Smooth muscle cell (in vitro differentiated cells): ENCODE results near the gene COL27A1. TPM values are rescaled to one million over a fixed set of nuclear protein-coding genes. Genes with fewer than 3 reads are reported as not detected.

Experiments
- DNase-seq: peaks from one replicate; lab custom pipeline; 2025; ENCODE audit not compliant: unreplicated experiment; lab: John Stamatoyannopoulos, UW
- H2AFZ ChIP-seq: fragments of 200-600 bp; sonication (generic); 2 replicates; pipeline ENCODE4 v1.6.0; 2016; ENCODE audit warnings: antibody characterized with exemption, low read depth, mild to moderate bottlenecking
- H3F3A ChIP-seq: fragments of 200-600 bp; sonication (generic); 2 replicates; pipeline ENCODE4 v1.6.0; 2017; ENCODE audit warnings: antibody characterized with exemption, low read depth
- H3K27ac ChIP-seq: fragments of 200-600 bp; sonication (generic); 2 replicates; pipeline ENCODE4 v1.5.1; 2016; ENCODE audit warnings: low read depth, mild to moderate bottlenecking
- H3K27me3 ChIP-seq: fragments of 200-600 bp; sonication (generic); 2 replicates; pipeline ENCODE4 v1.6.1; 2016; ENCODE audit warnings: low read depth, mild to moderate bottlenecking
- H3K36me3 ChIP-seq: fragments of 200-600 bp; sonication (generic); 2 replicates; pipeline ENCODE4 v1.5.1; 2016; ENCODE audit warnings: low read depth
- H3K4me1 ChIP-seq: fragments of 200-600 bp; sonication (generic); 2 replicates; pipeline ENCODE4 v1.5.1; 2016; ENCODE audit warnings: low read depth
- H3K4me2 ChIP-seq: fragments of 200-600 bp; sonication (generic); 2 replicates; pipeline ENCODE4 v1.6.0; 2016; ENCODE audit warnings: mild to moderate bottlenecking
- H3K4me3 ChIP-seq: fragments of 200-600 bp; sonication (generic); 2 replicates; pipeline ENCODE4 v1.5.1; 2016; ENCODE audit warnings: mild to moderate bottlenecking
- H3K79me2 ChIP-seq: fragments of 200-600 bp; sonication (generic); 2 replicates; pipeline ENCODE4 v1.6.0; 2016; ENCODE audit warnings: low read depth, mild to moderate bottlenecking
- H3K9ac ChIP-seq: fragments of 200-600 bp; sonication (generic); 2 replicates; pipeline ENCODE4 v1.6.0; 2016; ENCODE audit warnings: low read depth
- H3K9me3 ChIP-seq: fragments of 200-600 bp; sonication (generic); replicated peaks from 2 replicates; pipeline ENCODE4 v1.5.1; 2016; ENCODE audit warnings: low read depth
- H4K20me1 ChIP-seq: fragments of 200-600 bp; sonication (generic); 2 replicates; pipeline ENCODE4 v1.6.0; 2016; ENCODE audit warnings: low read depth
- WGBS: methylation state at CpG from one replicate; pipeline ENCODE4 v1.1.7; 2016; ENCODE audit warnings: low lambda C conversion rate; 5-methylcytosine and 5-hydroxymethylcytosine counted together
- polyA plus RNA-seq: library from polyadenylated mRNA; unstranded; fragments of >200 nt; fragmentation: Nextera tagmentation; extraction: Ambion mirVana; gene quantifications from 2 replicates; pipeline ENCODE4 v1.2.1, GENCODE V29; 2016
- total RNA-seq: library from RNA; depleted of rRNA; stranded (reverse); fragments of >200 nt; gene quantifications from 2 replicates; pipeline ENCODE4 v1.2.3, GENCODE V29; 2014
- TF ChIP-seq, protein P1 (sequence below): fragments of 200-600 bp; sonication (generic); IDR thresholded peaks from 2 replicates; pipeline ENCODE4 v1.5.1; 2017; ENCODE audit warnings: borderline replicate concordance, mild to moderate bottlenecking, antibody characterized with exemption; ENCODE audit not compliant: insufficient read depth, poor library complexity, severe bottlenecking

COL27A1 gene
- total and polyA plus RNA-seq, 2 experiments from 2014 or later, result 18.1 to 19.9 TPM

GRCh38 chr9:114230068-114230467 is 74.7 kb downstream of the COL27A1 start:
- Histone ChIP-seq H3K9ac (no peak overlapping the region), H3K4me2 (no peak overlapping the region), H3K4me3 (no peak overlapping the region), H3F3A (peaks cover under 1% of the 10 kb centered on the region), H3K9me3 (no peaks in the 10 kb centered on the region), H3K79me2 (no peaks in the 10 kb centered on the region), H3K27ac (no peak overlapping the region), H3K27me3 (no peaks in the 10 kb centered on the region), H4K20me1 (no peaks in the 10 kb centered on the region), H2AFZ (no peak overlapping the region), H3K36me3 (no peaks in the 10 kb centered on the region), H3K4me1 (peaks cover 8% of the 10 kb centered on the region)
- WGBS, result 61% methylated on average over 7 of the region's 8 CpGs
- TF ChIP-seq, protein P1, sequence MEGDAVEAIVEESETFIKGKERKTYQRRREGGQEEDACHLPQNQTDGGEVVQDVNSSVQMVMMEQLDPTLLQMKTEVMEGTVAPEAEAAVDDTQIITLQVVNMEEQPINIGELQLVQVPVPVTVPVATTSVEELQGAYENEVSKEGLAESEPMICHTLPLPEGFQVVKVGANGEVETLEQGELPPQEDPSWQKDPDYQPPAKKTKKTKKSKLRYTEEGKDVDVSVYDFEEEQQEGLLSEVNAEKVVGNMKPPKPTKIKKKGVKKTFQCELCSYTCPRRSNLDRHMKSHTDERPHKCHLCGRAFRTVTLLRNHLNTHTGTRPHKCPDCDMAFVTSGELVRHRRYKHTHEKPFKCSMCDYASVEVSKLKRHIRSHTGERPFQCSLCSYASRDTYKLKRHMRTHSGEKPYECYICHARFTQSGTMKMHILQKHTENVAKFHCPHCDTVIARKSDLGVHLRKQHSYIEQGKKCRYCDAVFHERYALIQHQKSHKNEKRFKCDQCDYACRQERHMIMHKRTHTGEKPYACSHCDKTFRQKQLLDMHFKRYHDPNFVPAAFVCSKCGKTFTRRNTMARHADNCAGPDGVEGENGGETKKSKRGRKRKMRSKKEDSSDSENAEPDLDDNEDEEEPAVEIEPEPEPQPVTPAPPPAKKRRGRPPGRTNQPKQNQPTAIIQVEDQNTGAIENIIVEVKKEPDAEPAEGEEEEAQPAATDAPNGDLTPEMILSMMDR, result no peak
- DNase-seq, result no peak

- WGBS, result 95% methylated on average over 6 of the region's 6 CpGs
- H4K20me1 ChIP-seq, result no peaks in the 10 kb centered on the region
These were observed 75.9 kb downstream of the COL27A1 start for GRCh38 chr9:114231273-114231672.

GRCh38 chr9:114231719-114232449 is 76.5 kb downstream of the COL27A1 start:
- TF ChIP-seq, protein P1, result no peak
- H3K36me3 ChIP-seq, result no peaks in the 10 kb centered on the region
- H3K9ac ChIP-seq, result no peak overlapping the region
- H3K4me3 ChIP-seq, result no peak overlapping the region
- H4K20me1 ChIP-seq, result no peaks in the 10 kb centered on the region
- H3K27ac ChIP-seq, result no peak overlapping the region
- no peak for DNase-seq
- no peaks in the 10 kb centered on the region for H3K9me3 ChIP-seq
- no peaks in the 10 kb centered on the region for H3K27me3 ChIP-seq
- H3K4me2 ChIP-seq, result no peak overlapping the region
- no peaks in the 10 kb centered on the region for H3F3A ChIP-seq
- no peaks in the 10 kb centered on the region for H3K79me2 ChIP-seq
- WGBS, result 90% methylated on average over 12 of the region's 12 CpGs
- peaks cover 8% of the 10 kb centered on the region for H3K4me1 ChIP-seq
- no peak overlapping the region for H2AFZ ChIP-seq

More at GRCh38 chr9:114231273-114231672, 75.9 kb downstream of the COL27A1 start:
- Histone ChIP-seq H3K79me2 (no peaks in the 10 kb centered on the region), H3K27me3 (no peaks in the 10 kb centered on the region), H3K36me3 (no peaks in the 10 kb centered on the region), H3K27ac (no peak overlapping the region), H3K4me3 (no peak overlapping the region), H2AFZ (no peak overlapping the region), H3F3A (no peaks in the 10 kb centered on the region), H3K9ac (no peak overlapping the region), H3K4me1 (peaks cover 8% of the 10 kb centered on the region), H3K9me3 (no peaks in the 10 kb centered on the region), H3K4me2 (no peak overlapping the region)
- no peak for DNase-seq
- TF ChIP-seq, protein P1, result no peak
